ENCODE measurements around the gene EBF4.
"Not testable (repeated sequence)": the region's sequence is repeated elsewhere in the genome, so short reads cannot be mapped to it uniquely, and the experiment has no call there.

The EBF4 gene

GRCh38 chr20:2756056-2756611 is 63.6 kb downstream of the EBF4 start:
- DNase-seq (ENCODE audit: low read depth in 1 of 2, low spot score in 1 of 2): no peak

DNA sequence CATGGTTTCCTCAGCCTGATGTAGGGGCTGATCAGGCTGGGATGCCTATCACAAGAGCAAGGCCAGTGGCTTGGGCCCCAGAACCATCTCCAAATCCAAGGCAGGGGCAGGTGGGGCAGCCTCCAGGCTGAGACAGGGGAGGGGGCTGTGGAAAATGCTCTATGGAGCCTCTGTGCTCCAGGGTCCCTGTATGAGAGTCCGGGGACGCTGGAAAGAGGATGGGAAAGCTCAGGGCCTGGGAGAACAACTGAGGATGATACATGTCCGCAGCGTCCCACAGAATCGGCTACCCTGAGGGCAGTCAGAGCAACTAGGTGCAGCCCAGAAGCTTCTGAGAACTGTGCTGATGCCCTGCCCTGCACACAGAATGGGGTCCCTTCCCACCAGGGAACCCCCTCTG is 64.4 kb downstream of the EBF4 start:
- no peak for DNase-seq (ENCODE audit: low read depth in 1 of 2, low spot score in 1 of 2)

- no peak for DNase-seq (ENCODE audit: low read depth in 1 of 2, low spot score in 1 of 2)
Measured at GRCh38 chr20:2757969-2758368, 65.4 kb downstream of the EBF4 start.

- DNase-seq (ENCODE audit: low read depth in 1 of 2, low spot score in 1 of 2): no peak
Measured at GRCh38 chr20:2759143-2759542, 66.6 kb downstream of the EBF4 start.

DNA sequence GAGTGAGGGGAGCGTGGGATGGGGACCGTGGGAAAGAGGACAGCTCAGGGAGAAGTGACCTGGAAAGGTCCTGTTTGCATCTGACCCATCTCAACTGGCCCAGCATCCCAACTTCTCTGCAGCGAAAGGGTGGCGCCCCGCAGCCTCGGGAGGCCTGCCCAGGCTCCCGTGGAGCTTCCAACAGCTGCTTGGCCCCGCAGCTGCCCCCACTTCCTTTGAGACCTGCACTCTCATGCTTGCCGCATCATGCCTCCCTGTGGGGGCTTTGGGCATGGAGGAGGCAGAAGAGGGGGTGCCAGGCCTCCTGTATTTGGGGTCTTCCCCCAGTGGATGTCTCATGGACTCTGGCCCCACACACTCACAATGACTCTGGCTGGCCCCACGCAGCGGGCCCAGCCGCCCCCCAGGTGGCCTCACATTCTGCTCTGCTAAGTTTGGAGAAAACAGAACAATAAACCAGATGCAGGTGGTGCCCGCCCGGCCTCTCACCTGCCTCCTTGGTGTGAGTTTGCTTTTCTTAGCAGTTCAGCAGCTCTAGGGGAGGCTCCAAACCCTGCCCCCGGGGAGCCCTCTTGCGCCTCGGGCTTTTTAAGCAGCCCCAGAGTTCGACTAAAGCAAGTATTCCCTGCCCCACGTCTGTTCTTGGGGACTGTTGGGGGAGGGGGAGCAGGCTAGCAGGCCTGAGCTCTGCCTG is 67.2 kb downstream of the EBF4 start:
- no peak for DNase-seq (ENCODE audit: low read depth in 1 of 2, low spot score in 1 of 2)

- DNase-seq (ENCODE audit: low read depth in 1 of 2, low spot score in 1 of 2): no peak
Measured at GRCh38 chr20:2760297-2760951, 67.8 kb downstream of the EBF4 start.

GRCh38 chr20:2760952-2761305 is 68.3 kb downstream of the EBF4 start:
- no peak for DNase-seq (ENCODE audit: low read depth in 1 of 2, low spot score in 1 of 2)

DNA sequence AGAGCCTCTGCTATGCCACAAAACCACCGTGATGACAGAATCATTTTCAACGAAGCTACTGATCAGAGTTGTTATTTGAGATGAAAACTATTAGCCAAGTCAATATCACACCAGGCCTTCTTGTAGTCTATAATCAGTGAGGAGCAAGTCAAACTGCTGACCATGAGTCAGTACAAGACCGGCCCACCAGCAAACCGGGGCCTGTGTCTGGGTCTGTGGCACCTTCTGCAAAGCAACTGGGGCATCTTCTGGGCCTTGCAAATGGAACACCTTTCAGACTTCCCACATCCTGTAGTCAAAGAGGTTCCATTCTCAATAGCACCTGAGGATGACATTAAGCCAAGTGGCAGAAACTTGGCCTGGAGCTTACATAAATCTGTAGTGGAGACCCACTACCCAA is 69.3 kb downstream of the EBF4 start:
- no peak for DNase-seq (ENCODE audit: low read depth in 1 of 2, low spot score in 1 of 2)

- no peak for DNase-seq (ENCODE audit: low read depth in 1 of 2, low spot score in 1 of 2)
Measured at GRCh38 chr20:2762578-2763131, 70.1 kb downstream of the EBF4 start.

DNA sequence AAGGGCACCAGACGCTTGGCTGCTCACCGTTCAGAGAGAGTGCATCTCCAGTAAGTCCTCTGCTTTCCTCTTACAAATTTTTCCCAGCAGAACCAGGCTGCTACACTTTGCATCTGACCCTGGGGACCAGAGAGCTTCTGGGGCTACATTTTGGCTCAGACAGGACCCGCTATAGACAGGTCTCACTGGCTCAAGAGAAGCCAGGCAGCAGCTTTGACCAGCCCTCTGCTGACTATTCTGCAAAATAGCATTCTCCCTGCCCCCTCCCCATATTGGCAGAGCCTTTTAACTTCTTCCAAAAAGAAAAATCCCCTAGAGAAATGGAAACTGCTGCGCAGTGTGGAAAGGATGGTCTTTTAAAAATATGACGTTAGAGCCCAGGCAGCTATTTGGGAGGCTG is 70.6 kb downstream of the EBF4 start:
- DNase-seq (ENCODE audit: low read depth in 1 of 2, low spot score in 1 of 2): no peak

- DNase-seq (ENCODE audit: low read depth in 1 of 2, low spot score in 1 of 2): no peak
Measured at GRCh38 chr20:2767768-2768631, 75.4 kb downstream of the EBF4 start.

DNA sequence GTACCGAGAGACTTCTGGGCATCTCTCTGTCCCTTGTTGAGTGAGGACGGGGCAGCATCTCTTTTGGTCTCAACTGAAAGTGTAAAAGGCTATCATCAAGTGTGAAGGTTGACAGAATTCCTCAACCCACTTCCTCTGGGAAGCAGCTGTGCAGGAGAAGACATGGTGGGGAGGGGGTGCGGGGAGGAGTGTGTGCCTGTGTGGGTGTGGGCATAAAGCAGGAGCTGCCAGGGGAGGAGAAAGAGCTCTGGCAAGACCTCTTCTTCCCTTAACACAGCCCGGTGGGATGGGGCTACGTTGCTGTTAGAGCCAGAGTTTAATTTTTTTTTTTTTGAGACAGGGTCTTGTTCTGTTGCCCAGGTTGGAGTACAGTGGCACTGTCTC is 76.0 kb downstream of the EBF4 start:
- no peak for DNase-seq (ENCODE audit: low read depth in 1 of 2, low spot score in 1 of 2)

GRCh38 chr20:2770091-2770490 is 77.5 kb downstream of the EBF4 start:
- not testable (repeated sequence) for DNase-seq (ENCODE audit: low read depth in 1 of 2, low spot score in 1 of 2)

GRCh38 chr20:2771631-2772080 is 79.1 kb downstream of the EBF4 start:
- no peak for DNase-seq (ENCODE audit: low read depth in 1 of 2, low spot score in 1 of 2)

DNA sequence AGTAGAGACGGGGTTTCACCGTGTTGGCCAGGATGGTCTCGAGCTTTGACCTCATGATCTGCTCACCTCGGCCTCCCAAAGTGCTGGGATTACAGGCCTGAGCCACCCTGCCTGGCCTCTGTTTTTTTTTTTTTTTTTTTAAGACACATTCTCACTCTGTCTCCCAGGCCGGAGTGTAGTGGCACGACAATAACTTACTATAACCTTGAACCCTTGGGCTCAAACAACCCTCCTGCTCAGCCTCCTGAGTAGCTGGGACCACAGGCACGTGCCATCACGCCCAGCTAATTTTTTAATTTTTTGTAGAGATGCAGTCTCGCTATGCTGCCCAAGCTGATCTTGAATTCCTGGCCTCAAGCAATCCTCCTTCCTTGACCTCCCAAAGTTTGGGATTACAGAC is 81.2 kb downstream of the EBF4 start:
- no peak for DNase-seq (ENCODE audit: low read depth in 1 of 2, low spot score in 1 of 2)

DNA sequence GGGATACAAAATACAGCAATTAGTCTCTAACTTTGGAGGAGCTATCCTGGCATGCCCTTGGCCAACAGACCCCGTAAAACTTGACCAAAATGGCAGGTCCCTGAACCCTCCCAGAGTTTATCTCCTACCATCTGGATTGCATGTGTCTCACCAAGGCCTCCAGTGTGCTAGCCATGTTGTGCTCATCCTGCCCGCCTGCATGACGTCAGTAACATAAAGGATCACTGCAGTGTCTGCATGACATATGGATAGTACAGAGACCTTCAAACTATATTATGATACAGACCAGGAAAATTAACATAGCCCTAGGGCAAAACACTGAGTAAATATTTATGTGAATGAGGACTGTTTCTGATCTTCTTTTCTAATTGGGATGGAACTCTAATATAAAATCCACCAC is 82.6 kb downstream of the EBF4 start:
- DNase-seq (ENCODE audit: low read depth in 1 of 2, low spot score in 1 of 2): no peak

- DNase-seq (ENCODE audit: low read depth in 1 of 2, low spot score in 1 of 2): no peak
Measured at GRCh38 chr20:2778602-2779321, 86.2 kb downstream of the EBF4 start.

DNA sequence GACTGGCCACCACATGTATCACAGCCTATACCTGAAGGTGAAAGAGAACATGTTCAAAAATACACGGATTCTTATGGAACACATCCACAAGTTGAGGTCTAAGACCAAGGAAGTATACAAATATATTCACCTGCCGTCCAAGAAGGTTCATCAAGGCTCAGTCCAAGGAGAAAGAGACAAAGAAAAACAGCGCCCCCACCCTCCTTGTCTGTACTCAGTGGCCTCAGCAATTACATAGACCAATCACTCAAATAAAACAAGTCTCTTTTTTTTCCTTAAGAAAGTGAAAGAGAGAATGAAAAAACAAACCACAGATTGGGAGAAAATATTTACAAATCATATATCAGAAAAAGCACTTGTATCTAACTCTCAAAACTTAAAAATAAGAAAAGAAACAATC is 88.4 kb downstream of the EBF4 start:
- DNase-seq (ENCODE audit: low read depth in 1 of 2, low spot score in 1 of 2): no peak

DNA sequence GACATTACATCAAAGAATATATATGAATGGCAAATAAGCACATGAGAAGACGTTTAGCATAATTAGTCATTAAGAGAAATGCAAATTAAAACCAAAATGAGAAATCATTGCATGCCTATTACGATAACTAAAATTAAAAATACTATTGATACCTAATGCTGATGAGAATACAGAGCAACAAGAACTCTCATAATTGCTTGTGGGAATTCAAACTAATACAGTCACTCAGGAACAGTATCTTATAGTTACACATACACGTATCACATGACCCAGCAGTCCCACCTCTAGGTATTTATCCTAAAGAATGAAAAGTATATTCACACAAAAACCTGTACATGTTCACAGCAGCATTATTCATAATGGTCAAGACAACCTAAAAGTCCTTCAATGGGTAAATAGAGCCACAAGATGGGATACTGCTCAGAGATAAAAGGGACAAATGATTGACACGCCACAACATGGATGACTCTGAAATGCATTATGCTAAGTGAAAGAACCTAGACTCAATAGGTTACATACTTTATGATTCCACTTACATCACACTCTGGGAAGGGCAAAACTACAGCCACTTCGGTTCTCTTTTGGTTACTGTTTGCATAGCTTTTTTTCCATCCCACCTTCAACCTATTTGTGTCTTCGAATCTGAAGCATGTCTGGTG is 91.5 kb downstream of the EBF4 start:
- DNase-seq (ENCODE audit: low read depth in 1 of 2, low spot score in 1 of 2): no peak

DNA sequence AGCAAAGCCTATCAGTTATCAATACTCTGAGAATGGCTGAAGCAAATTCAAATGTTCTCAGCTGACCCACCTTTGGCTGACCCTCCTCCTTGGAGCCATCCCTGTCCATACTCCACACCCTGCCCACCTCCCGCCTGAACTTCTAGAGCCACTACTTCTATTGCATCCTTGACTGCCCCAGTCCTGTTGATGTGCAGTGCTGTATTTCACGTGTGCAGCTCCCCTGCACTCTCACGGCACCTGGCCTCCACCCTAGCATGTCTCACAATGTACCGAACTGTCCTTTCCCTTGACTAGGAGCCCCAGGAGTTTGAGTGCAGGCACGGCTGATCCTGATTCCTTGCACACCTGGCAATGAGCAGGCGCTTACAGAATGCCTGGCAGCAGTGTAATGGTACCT is 100.9 kb downstream of the EBF4 start:
- DNase-seq (ENCODE audit: low read depth in 1 of 2, low spot score in 1 of 2): no peak
